Suppressor macrophage (primary cell): ENCODE data around the gene CENPU.
A peak's percentile ranks its signal among the peaks of the same experiment; 100 is the strongest.
"Not testable (repeated sequence)": the region's sequence is repeated elsewhere in the genome, so short reads cannot be mapped to it uniquely, and the experiment has no call there.

Source experiments
- DNase-seq, 4 experiments: peaks; one replicate each; pipeline ENCODE4 v3.0.0-alpha.2; 2020 to 2022

The CENPU gene

GRCh38 chr4:184751585-184751956 is 17.7 kb upstream of the CENPU start:
- DNase-seq = peak in 1 of 4 experiments; percentile 11

- DNase-seq = no peak
Measured at GRCh38 chr4:184750926-184751584, 17.2 kb upstream of the CENPU start.

GRCh38 chr4:184748251-184748652 is 14.4 kb upstream of the CENPU start:
- DNase-seq = peak in 3 of 4 experiments; percentile 32 to 50 (median 40)

- DNase-seq = peak in 1 of 4 experiments; percentile 23
Measured at GRCh38 chr4:184747034-184747830, 13.3 kb upstream of the CENPU start.

GRCh38 chr4:184745831-184746795 is 12.2 kb upstream of the CENPU start:
- DNase-seq = peak; percentile 81 to 91 (median 86)

- DNase-seq = no peak
Measured at GRCh38 chr4:184744236-184744635, 10.3 kb upstream of the CENPU start.

- no peak for DNase-seq
Measured at GRCh38 chr4:184743650-184744049, 9.8 kb upstream of the CENPU start.

- DNase-seq = not testable (repeated sequence)
Measured at GRCh38 chr4:184741651-184742050, 7.8 kb upstream of the CENPU start.

- DNase-seq = no peak
Measured at GRCh38 chr4:184740980-184741391, 7.1 kb upstream of the CENPU start.

GRCh38 chr4:184739575-184739974 is 5.7 kb upstream of the CENPU start:
- peak; percentile 51 to 79 (median 72) for DNase-seq

GRCh38 chr4:184734758-184735157 is 862 bp upstream of the CENPU start:
- DNase-seq = no peak

GRCh38 chr4:184732126-184732525 is 1.8 kb downstream of the CENPU start:
- no peak for DNase-seq

- DNase-seq = no peak
Measured at GRCh38 chr4:184731056-184731455, 2.8 kb downstream of the CENPU start.

GRCh38 chr4:184729946-184730345 is 4.0 kb downstream of the CENPU start:
- no peak for DNase-seq

- no peak for DNase-seq
Measured at GRCh38 chr4:184728858-184729257, 5.0 kb downstream of the CENPU start.

GRCh38 chr4:184727430-184727829 is 6.5 kb downstream of the CENPU start:
- peak in 3 of 4 experiments; percentile 42 to 80 (median 75) for DNase-seq

GRCh38 chr4:184722798-184723197 is 11.1 kb downstream of the CENPU start:
- DNase-seq = no peak

GRCh38 chr4:184721254-184721653 is 12.6 kb downstream of the CENPU start:
- no peak for DNase-seq

GRCh38 chr4:184719407-184719806 is 14.5 kb downstream of the CENPU start:
- DNase-seq = no peak

- no peak for DNase-seq
Measured at GRCh38 chr4:184715526-184715925, 18.4 kb downstream of the CENPU start.

GRCh38 chr4:184713887-184714286 is 20.0 kb downstream of the CENPU start:
- DNase-seq = no peak

GRCh38 chr4:184712322-184712721 is 21.6 kb downstream of the CENPU start:
- DNase-seq = no peak

- no peak for DNase-seq
Measured at GRCh38 chr4:184706453-184706852, 27.4 kb downstream of the CENPU start.
